ENCODE measurements around the gene NLRP2B.
"Not testable (repeated sequence)": the region's sequence is repeated elsewhere in the genome, so short reads cannot be mapped to it uniquely, and the experiment has no call there.

DNA sequence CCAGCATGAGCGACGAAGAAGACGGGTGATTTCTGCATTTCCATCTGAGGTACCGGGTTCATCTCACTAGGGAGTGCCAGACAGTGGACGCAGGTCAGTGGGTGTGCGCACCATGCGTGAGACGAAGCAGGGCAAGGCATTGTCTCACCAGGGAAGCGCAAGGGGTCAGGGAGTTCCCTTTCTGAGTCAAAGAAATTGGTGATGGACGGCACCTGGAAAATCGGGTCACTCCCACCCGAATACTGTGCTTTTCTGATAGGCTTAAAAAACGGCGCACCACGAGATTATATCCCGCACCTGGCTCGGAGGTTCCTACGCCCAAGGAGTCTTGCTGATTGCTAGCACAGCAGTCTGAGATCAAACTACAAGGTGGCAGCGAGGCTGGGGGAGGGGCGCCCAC lies 50.6 kb downstream of the NLRP2B start:
- TF ChIP-seq CTCF, POLR2A, POLR2AphosphoS5, EP300 (IDR thresholded peaks at IDR 0.05): not testable (repeated sequence)

Measured in upper lobe of left lung (tissue), 4 donors.